GM21367 (cell line): Measurements from ENCODE around the gene CXCL16.
"Not testable (repeated sequence)": the region's sequence is repeated elsewhere in the genome, so short reads cannot be mapped to it uniquely, and the experiment has no call there.

Source experiments
- ATAC-seq: cut with Tn5 transposase; IDR thresholded peaks from one replicate; pipeline ENCODE4 v1.9.1; 2021; ENCODE audit not compliant: unreplicated experiment

Gene CXCL16

DNA sequence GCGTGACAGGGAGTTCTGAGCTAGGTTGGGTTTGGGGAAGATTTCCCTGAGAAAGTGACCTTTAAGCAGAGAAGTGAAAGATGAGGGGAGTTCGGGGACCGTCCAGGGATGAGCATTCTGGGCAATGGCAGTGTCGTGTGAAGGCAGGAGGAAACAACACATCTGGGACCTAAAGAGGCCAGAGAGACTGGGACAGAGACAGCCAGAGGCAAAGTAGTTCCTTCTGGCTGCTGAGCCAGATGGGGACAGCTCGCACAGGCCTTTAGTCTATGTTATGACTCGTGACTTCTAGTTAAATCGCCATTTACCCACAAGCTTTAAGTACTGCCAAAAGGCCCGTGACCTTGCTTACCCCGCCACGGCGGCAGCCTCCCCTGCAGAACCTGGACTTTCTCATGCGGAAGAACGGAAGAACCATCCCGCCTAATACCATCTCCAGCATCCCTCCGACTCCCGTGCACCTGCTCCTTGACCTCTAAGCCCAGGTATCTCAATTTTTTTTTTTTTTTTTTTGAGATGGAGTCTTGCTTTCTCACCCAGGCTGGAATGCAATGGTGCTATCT lies 17.0 kb downstream of the CXCL16 start:
- no peak for ATAC-seq

DNA sequence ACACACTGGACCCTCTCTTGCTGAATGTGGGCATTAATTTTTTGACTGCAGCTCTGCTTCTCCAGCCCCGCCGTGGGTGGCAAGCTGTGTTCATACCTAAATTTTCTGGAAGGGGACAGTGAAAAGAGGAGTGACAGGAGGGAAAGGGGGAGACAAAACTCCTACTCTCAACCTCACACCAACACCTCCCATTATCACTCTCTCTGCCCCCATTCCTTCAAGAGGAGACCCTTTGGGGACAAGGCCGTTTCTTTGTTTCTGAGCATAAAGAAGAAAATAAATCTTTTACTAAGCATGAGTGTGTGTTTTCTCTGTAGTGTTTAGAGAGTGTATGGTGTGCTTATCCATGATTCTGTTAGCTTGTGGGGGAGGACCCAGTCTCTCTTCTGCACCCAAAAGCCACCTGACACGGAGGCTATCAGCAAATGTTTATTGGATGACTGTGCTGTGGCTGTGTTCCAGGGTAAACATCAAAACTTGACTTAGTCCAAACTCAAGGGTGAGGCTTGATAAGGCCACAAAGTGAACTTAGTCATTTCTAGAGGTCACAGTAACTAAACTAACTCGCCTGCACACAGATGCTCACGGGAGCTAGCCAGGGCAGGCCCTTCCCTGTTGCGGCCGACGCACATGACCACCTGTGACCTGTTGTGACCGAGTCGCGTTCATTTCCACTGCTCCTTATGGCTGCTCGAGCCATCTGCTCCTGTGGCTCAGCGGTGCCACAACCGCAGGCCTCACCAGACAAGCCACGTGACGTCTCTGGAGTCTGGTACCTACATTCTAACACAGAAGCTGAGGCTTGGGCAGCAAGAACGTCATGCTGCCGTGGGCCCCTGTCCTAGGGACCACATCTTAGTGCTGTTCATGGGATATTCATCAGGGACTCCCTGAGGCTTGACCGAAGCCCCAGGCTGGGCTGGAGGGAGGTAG lies 18.3 kb downstream of the CXCL16 start:
- no peak for ATAC-seq

DNA sequence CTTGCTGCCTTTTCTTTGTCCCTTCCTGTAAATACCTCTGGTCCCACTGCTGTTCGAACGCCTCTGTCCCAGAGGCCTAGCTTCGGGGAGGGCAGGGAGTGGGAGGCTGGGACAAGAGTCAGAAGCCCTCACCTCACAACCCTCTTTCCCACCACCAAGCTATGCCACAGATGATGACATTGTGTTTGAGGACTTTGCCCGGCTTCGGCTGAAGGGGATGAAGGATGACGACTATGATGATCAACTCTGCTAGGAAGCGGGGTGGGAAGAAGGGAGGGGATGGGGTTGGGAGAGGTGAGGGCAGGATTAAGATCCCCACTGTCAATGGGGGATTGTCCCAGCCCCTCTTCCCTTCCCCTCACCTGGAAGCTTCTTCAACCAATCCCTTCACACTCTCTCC lies 18.9 kb downstream of the CXCL16 start:
- no peak for ATAC-seq

DNA sequence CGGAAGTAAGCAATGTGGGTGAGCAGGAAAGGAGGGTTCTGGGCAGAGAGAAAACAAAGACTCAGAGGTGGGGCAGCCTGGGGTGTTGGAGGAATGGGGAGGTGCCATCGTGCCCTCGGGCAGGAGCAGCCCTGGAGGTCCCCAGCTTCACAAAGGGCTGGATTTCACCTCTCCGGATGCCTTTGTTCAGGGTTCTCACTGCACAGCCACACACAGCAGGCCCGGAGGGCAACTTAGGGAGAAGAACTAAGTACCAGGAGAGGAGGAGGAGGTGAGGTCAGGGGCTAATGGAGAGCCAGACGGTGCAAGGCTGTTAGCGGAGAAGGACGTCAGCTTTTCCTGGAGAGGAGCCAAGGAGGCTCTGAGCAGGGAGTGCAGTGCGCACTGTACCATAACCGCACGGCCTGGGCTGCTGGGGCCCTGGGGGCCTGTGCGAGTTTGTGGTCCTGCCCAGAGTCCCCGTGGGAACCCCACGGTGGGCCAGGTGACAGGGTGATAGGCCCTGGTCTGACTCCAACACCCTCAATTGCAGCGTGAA lies 20.0 kb downstream of the CXCL16 start:
- no peak for ATAC-seq

DNA sequence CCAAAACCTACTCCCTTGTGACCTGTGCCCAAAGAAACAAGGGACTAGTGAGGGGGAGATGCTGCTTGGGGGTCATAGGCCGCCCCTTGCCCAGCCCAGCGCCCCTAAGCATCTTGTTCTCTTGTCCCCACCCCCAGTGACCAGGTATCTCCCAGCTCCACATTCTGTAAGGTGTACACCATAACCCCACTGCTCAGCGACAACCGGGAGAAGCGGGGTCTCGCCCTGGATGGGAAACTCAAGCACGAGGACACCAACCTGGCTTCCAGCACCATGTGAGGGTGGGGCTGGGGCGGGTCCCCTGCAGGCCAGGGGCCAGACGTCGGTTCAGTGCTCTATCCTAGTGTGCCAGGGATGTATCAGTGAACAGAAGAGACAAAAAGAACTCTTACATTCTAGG lies 20.6 kb downstream of the CXCL16 start:
- ATAC-seq: no peak

DNA sequence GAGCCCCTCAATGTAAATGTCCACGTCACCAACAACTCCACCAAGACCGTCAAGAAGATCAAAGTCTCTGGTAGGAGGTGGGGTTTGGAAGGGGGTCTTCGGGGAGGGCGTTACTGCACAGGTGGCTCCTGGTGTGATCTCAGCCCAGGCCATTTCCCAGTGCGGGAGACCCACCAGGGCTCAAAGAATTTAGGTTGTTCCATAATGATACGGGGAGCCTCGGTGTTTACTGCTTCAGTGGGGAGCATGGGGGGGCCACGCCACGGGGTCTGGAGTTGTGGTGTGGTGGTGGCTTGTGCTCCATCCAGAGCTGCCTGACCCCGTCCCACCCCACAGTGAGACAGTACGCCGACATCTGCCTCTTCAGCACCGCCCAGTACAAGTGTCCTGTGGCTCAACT lies 21.5 kb downstream of the CXCL16 start:
- no peak for ATAC-seq

DNA sequence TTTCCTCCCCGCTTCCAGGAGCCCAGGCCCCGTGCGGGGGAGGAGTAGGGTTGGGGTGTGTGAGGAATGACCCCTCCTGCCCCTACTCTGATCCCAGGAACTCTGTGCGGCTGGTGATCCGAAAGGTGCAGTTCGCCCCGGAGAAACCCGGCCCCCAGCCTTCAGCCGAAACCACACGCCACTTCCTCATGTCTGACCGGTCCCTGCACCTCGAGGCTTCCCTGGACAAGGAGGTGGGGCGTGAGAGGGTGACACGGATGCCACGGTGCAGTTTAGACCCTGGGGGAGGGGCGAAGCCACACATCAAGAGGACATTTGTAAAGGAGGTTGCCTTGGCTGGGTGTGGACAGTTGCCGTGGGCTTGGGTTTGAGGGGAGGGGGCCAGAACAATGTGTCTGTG lies 21.9 kb downstream of the CXCL16 start:
- ATAC-seq: no peak

DNA sequence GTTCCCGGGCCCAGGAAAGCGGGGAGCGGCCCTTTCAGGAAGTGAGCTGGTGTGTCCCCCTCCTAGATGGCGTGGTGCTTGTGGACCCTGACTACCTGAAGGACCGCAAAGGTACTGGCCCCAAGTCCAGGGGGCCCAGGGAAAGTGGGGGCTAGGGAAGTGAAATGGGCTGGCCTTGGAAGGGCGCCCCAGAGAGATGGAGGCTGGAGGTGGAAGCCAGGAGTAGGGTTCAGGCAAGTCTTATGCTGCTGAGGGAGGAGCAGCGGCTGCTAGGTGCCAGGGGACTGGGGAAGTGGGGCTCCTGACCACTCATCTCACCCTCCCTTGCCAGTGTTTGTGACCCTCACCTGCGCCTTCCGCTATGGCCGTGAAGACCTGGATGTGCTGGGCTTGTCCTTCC lies 23.6 kb downstream of the CXCL16 start:
- ATAC-seq: no peak

DNA sequence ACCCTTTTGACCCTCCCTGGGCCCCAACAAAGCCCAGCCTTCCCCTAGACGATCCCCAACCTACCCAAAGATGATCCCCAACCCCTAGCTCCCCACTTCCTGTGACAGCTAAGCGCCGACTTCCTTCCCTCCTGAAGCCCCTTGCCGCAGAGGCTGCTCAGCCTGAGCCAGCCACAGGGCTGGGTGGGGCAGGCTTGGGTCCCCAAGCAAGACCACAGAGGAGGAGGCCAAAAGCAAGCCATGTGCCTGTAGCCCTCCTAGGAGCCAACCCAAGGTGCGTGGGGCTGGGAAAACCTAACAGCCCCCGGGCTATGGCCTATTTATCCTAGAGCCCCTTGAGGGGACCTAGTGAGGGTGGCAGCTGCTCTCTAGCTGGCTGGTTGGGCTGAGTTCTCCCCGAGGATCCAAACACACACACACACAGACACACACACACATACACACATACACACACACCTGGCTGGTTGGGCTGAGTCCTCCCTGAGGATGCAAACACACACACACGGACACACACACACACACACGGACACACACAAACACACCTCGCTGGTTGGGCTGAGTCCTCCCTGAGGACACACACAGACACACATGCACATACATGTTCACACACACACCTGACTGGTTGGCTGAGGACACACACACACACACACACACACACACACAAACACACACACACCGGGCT lies 24.5 kb downstream of the CXCL16 start:
- no peak for ATAC-seq

DNA sequence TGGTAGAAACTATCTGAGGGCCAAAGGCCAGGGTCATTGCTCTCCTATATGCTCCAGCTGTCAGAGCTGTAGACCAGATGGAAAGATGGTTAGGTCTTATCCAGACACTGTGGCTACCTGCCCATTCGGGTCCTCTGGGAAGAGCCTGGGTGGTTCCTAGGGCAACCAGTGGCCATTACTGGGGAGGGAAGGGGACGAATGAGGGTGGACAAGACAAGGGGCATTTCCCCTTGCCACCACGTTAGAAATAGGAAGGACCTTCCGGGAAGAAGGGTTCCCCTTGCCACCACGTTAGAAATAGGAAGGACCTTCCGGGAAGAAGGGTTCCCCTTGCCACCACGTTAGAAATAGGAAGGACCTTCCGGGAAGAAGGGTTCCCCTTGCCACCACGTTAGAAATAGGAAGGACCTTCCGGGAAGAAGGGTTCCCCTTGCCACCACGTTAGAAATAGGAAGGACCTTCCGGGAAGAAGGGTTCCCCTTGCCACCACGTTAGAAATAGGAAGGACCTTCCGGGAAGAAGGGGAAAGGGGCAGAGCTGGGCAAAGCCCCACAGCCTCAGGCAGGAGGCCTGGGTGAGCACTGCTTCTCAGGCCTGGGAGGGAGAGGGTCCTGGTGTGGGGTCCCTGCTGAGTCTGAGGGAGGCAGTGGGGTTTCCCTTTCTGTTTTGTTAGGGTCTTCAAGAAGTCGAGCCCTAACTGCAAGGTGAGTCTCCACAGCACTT lies 25.2 kb downstream of the CXCL16 start:
- ATAC-seq: not testable (repeated sequence)

DNA sequence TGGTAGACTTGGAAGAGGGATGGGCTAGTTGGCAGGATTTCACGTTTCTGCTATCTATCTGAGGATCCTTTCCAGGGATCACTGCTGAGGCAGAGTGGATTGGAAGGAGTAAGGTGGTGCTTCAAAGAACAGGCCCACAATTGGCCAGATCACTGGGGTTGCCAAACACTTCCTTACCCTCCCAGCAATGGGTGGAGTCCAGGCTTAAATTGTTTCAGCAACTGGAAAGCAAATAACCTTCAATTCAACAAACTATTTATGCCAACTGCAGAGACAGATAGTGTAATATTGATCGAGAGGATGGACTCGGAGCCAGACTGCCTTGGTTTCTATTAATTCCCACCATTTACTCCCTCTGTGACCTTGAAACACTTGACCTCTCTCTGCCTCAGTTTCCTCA lies 27.2 kb downstream of the CXCL16 start:
- ATAC-seq: no peak

DNA sequence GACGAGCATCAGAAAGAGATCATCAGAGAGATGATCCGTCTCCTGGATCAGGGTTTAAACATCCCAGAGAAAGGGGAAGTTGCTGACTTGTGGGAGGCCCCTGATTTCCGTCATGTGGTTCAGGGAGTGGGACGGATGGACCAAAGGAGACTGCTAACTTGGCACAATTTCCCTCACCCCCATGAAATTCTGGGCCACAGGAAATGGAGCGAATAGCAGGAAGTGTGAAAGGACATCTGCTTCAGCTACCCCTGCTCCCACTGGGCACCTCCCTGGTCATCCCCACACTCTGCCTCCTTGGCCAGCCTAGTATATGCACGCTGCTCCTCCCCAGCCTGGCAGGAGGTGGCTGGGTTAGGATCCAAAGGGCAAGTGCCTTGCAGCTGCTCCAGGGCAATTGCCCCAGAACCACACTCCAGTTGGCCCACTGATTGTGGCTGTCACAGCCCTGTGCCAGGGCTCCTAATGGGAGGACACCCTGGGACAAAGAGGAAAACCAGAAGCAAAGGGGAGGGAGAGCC lies 28.0 kb downstream of the CXCL16 start:
- ATAC-seq: no peak

DNA sequence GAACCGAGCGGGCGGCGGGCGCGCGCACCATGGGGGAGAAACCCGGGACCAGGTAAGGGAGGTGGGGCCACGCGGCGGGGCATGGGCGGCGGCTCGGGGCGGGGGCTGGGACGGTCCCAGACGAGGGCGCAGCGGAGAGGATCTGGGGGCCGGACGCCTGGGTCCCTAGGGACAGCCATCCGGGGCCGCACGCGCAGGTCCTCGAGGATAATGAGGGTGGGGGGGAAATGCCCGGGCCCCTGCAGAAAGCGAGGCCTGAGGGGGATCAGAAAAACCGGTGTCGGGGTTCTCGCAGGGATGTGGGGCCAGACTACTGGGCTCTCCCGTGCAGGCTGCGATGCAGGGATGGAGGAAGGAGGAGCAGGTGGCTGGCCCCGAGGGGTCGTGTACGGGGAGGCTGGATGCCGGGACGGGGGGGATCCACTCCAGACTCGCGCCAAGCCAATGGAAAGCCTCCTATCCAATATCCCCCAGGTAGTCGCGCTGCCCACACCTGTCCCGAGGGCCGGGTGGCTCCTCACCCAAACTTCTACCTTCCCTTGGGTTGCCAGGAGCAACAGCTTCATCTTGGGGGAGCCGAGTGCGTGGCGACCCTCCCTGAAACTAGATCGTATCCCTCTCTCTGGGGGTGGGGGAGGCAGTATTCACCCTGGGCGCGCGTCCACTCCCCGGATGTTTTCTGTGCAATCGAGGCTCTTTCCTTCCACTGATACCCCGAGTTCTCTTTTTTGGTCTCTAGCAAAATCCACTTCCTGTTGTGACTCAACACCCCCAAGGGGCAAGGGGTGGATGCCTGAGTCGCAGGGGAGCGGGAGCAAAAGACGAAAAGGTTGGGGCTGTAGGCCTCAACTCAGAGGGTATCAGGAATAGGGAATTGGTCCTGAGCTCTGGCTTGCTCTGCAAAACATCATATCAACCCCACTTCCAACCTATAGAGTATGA lies 28.8 kb downstream of the CXCL16 start:
- peak; percentile 7 for ATAC-seq

DNA sequence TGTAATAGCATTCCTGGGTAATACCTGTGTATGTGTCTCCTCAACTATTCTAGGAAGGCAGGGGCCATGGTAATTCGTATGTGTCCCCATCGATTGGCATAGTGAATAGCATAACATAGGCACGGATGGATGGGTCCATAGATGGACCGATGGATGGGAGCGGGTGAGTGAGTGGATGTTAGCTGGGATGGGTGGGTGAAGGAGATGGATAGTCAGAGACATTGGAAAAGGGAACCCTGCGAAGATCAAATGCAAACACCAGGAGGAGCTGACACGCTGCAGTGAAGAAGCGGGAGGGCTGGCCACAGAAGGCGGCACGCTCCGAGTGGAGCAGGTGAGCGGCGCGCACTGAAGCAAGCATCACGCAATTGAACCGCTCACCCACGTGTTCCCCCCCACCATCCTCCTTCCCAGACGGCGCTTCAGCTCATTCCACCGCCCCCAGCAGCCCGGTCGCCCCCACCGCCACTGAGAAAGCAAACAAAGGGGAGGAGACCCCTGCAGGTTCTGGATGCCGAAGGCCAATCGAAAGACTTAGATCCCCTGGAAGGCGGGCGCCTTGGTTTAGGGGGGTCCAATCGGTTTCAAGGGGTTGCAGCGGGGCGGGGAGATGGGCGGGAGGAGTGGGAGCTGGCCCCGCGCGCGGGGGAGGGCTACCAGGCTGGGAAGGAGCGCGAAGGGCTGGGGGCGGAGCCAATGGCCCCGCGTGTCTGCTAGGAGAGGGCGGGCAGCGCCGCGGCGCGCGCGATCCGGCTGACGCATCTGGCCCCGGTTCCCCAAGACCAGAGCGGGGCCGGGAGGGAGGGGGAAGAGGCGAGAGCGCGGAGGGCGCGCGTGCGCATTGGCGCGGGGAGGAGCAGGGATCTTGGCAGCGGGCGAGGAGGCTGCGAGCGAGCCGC lies 29.7 kb downstream of the CXCL16 start, which contains the start of gene ARRB2:
Gene ARRB2 (plus strand): TSS at position 839 of the 899 bp plus-strand sequence. CDS start 90 bp downstream, outside the sequence.
- peak; percentile 69 for ATAC-seq

DNA sequence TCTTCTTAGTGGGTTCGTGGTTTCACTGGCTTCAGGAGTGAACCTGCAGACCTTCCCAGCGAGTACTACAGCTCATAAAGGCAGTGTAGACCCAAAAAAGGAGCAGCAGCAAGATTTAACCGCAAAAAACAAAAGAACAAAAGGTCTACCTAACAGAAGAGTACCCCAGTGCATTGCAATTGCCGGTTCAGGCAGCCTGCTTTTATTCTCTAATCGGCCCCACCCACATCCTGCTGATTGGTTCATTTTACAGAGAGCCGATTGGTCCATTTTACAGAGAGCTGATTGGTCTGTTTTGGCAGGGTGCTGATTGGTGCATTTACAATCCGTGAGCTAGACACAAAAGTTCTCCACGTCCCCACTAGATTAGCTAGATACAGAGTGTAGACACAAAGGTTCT lies 31.3 kb downstream of the CXCL16 start:
- no peak for ATAC-seq

DNA sequence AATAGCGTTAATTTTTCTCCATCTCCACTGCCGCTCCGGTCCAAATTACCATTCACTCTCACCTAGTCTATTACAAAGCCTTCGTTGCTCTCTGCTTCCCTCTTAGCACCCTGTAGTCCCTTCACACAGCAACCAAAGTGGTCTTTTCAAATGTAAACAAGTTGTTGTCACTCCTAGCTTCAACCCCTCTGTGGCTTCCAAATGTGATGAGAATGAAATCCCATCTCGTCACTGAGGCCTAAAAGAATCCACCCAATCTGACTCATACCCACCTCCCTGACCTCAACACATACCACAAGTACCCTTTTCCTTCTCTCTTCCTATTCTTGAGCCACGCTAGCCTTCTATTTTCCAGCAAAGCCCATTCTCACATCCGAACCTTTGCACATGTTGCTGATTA lies 33.6 kb downstream of the CXCL16 start:
- ATAC-seq: no peak

DNA sequence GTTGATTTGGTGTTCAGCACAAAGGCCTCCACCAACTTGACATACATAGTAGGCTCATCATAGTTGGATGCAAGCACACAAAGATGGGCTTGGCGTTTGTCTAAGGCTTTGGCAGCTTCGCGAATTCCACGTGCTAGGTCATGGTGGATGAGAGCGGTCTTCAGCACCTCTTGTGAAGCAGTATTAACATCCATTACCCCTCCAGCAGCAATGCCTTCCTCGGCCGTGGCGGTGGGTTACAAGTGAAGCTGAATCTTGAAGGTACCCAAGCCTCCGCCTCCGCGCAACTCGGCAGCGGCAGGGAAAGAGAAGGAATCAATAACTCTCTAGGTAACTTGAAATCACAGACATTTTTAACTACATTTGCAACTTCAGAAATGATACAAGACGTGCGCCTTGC lies 34.7 kb downstream of the CXCL16 start:
- ATAC-seq: no peak

DNA sequence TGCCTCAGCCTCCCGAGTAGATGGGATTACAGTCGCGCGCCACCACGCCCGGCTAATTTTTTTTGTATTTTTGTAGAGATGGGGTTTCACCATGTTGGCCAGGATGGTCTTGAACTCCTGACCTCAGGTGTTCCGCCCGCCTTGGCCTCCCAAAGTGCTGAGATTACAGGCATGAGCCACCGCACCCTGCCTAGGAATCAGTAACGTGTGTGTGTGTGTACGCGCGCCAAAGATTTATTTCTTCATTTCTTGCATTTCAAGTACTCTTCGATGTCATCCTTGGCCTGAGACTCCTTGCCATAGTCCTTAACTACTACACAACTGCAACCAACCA lies 35.2 kb downstream of the CXCL16 start:
- not testable (repeated sequence) for ATAC-seq

DNA sequence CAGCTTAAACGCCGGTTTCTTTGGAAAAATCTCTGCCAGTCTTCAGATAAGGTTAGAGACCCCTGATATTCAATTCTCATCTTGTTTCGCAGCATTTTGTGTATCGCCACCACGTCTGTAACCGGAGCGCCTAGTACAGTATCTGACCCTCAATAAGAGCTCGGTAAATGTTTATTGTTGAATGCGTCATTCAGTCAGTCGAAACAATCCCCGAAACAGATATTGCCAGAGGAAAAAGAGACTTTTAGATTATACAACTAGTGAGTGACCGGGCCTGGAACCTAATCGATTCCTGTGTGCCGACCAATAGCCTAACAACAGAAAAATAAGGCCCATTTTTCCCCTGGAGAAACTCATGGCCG lies 36.4 kb downstream of the CXCL16 start:
- ATAC-seq: no peak
